Measurements from ENCODE around the gene ST3GAL3.

DNA sequence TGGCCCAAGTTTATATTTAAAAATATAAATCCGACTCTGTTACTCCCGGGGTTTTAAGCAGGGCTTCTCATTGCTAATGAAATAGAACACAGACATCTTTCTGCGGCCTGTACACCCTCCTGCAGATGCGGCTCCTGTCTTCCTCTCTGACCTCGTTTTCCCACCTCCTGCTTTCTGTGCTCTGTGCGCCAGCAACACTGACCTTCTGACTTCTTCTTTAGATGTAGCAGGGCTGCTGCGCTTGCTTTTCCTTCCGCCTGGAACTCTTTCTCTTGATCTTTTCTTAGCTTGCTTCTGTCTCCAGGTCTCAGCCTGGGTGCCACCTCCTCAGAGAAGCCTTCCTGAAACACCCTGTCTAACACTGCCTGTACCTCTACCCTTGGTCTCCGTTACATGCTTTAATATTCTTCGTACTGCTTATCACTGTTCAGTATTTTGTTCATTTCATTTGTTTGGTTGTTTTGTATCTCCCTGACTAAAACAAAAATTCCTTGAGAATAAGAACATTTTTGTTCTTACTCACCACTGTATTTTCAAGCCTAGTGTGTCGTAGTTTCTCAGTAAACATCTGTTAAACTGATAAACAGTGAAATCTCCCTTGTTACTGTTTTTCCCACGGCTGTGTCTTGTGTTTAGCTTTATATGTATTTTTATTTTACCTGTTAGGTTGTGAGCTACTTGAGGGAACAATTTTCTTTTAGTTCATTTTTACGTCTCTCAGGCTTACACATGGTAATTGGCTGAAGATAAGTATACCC, 79.0 kb downstream of the ST3GAL3 start:
- TF ChIP-seq HDGF (IDR thresholded peaks at IDR 0.05; ENCODE audit: borderline replicate concordance) (no peak), NFRKB (IDR thresholded peaks at IDR 0.05) (no peak), PKNOX1 (IDR thresholded peaks at IDR 0.05) (no peak), FOXM1 (IDR thresholded peaks at IDR 0.05; ENCODE audit: borderline replicate concordance) (no peak), ELF4 (IDR thresholded peaks at IDR 0.05) (no peak), SUZ12 (IDR thresholded peaks at IDR 0.05) (no peak), SP1 (IDR thresholded peaks at IDR 0.05) (no peak), FOXK2 (IDR thresholded peaks at IDR 0.05) (no peak), ZNF384 (IDR thresholded peaks at IDR 0.05) (no peak), TARDBP (IDR thresholded peaks at IDR 0.05) (no peak), BHLHE40 (IDR thresholded peaks at IDR 0.05; ENCODE audit: borderline replicate concordance) (no peak), CTBP1 (IDR thresholded peaks at IDR 0.05; ENCODE audit: borderline replicate concordance) (no peak)
